ENCODE data around the gene DLX2. TPM values are rescaled to one million over a fixed set of nuclear protein-coding genes. Genes with fewer than 3 reads are reported as not detected.

Gene DLX2
- total RNA-seq, 4 donors from 2014 or later = not detected

DNA sequence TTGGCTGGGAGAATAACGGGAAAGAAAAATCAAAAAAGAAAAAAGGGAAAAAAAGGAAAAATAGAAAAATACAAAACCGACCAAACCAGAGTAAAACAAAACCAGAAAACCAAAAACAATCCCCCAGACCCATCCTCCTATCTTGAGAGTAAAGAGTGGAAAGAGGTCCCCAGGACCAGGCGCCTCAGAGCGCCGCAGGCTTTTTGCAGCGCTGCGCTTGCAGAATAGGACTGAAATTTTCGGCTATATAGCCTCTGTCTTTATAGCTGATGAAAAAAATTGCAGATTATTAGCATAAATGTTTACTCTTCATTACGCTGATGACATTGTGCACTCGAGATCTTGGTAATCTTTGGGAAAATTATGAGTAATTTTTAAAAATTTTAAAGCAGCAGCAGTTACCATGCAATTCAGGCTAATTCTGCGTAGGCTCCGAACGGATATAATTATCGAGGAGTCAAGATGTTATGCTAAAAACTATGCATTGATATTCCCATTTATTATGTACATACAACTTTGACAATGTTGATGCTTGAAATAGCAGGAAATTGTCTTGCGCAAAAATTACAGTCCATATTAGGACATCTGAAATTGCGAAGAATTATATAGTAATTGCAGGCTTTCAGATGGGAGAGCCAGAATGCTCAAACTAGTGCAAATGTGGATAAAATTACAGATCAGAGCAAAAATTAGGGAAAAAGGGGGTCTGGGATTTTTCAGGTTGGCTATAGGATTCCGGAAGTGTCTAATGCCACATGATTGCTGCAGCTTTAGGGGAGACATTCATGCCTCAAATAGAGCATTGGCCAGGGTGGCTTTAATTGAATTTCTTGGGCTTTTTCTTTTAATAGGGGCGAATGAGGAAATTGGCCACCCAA lies 9.0 kb downstream of the DLX2 start:
- Histone ChIP-seq H3K36me3 (no peaks in the 10 kb centered on the region), H3K9me3 (no peaks in the 10 kb centered on the region), H3K4me3 (peak overlapping the region in 1 of 4 donors; percentile 71), H3K4me1 (peaks cover 23 to 40% of the 10 kb centered on the region in 2 donors), H3K27ac (no peak overlapping the region), H3K27me3 (peaks cover 98 to 100% (median 100%) of the 10 kb centered on the region in 3 donors)
- DNase-seq (no peak), ATAC-seq (no peak)
- no peak for TF ChIP-seq CTCF (IDR thresholded peaks at IDR 0.05 in 4 of 5, conservative IDR thresholded peaks at IDR 0.05 in 1 of 5)
- no peak for TF ChIP-seq POLR2A (IDR thresholded peaks at IDR 0.05)
- in situ Hi-C loops (cut with MboI; ENCODE audit: low sequenced_read_pairs in 4 of 4) = loop anchor here in 1 of 4 donors (25.0 kb wide), 1 partner anchor 281 kb away; no protein-coding TSS in a partner anchor
- intact Hi-C loops (cut with DNase I; ENCODE audit: low total_unique reads) = no loop called here

DNA sequence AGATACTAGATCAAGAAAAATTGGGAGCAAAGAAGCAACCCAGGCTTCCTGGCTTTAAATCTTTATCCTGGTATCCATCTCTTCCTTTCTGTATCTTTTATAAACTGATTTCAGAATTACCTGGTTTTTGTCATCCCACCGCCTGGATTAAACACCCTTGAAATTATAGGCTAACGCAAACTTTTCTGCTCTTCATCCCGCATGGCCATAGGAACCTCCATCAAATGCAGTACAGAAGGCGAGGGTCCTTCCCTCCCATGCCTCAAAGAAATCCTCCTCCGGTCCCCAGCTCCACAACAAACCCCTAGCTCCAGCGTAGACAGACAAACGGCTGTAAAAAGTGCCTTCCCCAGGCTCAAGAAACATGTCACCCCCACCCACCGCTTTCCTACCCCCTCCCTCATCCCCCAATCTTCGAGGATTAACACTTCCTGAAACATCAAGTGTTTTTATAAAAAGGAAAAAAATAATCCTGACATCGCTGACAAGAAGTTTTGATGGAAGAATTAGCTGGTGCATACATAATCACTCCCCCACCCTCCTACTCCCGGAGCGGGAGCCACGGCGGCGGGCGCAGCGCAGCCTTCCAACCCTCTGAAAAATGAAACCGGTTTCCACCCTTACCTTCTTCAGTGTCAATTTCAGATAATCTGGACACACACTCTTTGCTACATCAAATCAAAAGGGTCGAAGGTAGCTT lies 9.8 kb downstream of the DLX2 start:
- in situ Hi-C loops (cut with MboI; ENCODE audit: low sequenced_read_pairs in 4 of 4) = loop anchor here in 1 of 4 donors (25.0 kb wide), 1 partner anchor 281 kb away; no protein-coding TSS in a partner anchor
- no peaks in the 10 kb centered on the region for H3K9me3 ChIP-seq
- ATAC-seq (no peak), DNase-seq (no peak)
- intact Hi-C loops (cut with DNase I; ENCODE audit: low total_unique reads) = no loop called here
- TF ChIP-seq CTCF (IDR thresholded peaks at IDR 0.05 in 4 of 5, conservative IDR thresholded peaks at IDR 0.05 in 1 of 5) (no peak), POLR2A (IDR thresholded peaks at IDR 0.05) (no peak)
- no peaks in the 10 kb centered on the region for H3K36me3 ChIP-seq
- no peak overlapping the region for H3K27ac ChIP-seq
- H3K4me3 ChIP-seq = no peak overlapping the region
- peaks cover 23 to 38% of the 10 kb centered on the region in 2 donors for H3K4me1 ChIP-seq
- peaks cover 98 to 100% (median 100%) of the 10 kb centered on the region in 3 donors for H3K27me3 ChIP-seq

GRCh38 chr2:172091761-172092566 lies 10.7 kb downstream of the DLX2 start:
- TF ChIP-seq CTCF (IDR thresholded peaks at IDR 0.05 in 4 of 5, conservative IDR thresholded peaks at IDR 0.05 in 1 of 5) (no peak), POLR2A (IDR thresholded peaks at IDR 0.05) (no peak)
- intact Hi-C loops (cut with DNase I; ENCODE audit: low total_unique reads) = no loop called here
- DNase-seq (no peak), ATAC-seq (no peak)
- Histone ChIP-seq H3K27me3 (peaks cover 98 to 100% (median 100%) of the 10 kb centered on the region in 3 donors), H3K9me3 (no peaks in the 10 kb centered on the region), H3K36me3 (no peaks in the 10 kb centered on the region), H3K27ac (no peak overlapping the region), H3K4me3 (no peak overlapping the region), H3K4me1 (peaks cover 18 to 34% of the 10 kb centered on the region in 2 donors)
- in situ Hi-C loops (cut with MboI; ENCODE audit: low sequenced_read_pairs in 4 of 4) = loop anchor here in 1 of 4 donors (25.0 kb wide), 1 partner anchor 280 kb away; no protein-coding TSS in a partner anchor

GRCh38 chr2:172091000-172091641 lies 11.6 kb downstream of the DLX2 start:
- peaks cover 98 to 100% (median 100%) of the 10 kb centered on the region in 3 donors for H3K27me3 ChIP-seq

More at GRCh38 chr2:172091000-172091641, 11.6 kb downstream of the DLX2 start:
- H3K4me3 ChIP-seq = no peak overlapping the region
- no peak overlapping the region for H3K27ac ChIP-seq
- in situ Hi-C loops (cut with MboI; ENCODE audit: low sequenced_read_pairs in 4 of 4) = loop anchor here in 1 of 4 donors (25.0 kb wide), 1 partner anchor 279 kb away; no protein-coding TSS in a partner anchor
- TF ChIP-seq CTCF (IDR thresholded peaks at IDR 0.05 in 4 of 5, conservative IDR thresholded peaks at IDR 0.05 in 1 of 5) = no peak
- TF ChIP-seq POLR2A (IDR thresholded peaks at IDR 0.05) = no peak
- H3K4me1 ChIP-seq = peaks cover 17 to 34% of the 10 kb centered on the region in 2 donors
- intact Hi-C loops (cut with DNase I; ENCODE audit: low total_unique reads) = no loop called here
- no peaks in the 10 kb centered on the region for H3K9me3 ChIP-seq
- H3K36me3 ChIP-seq = no peaks in the 10 kb centered on the region
- no peak for DNase-seq
- no peak for ATAC-seq

All from gastrocnemius medialis (tissue), 4 donors.